ENCODE data around the gene C3orf33.

Gene C3orf33

DNA sequence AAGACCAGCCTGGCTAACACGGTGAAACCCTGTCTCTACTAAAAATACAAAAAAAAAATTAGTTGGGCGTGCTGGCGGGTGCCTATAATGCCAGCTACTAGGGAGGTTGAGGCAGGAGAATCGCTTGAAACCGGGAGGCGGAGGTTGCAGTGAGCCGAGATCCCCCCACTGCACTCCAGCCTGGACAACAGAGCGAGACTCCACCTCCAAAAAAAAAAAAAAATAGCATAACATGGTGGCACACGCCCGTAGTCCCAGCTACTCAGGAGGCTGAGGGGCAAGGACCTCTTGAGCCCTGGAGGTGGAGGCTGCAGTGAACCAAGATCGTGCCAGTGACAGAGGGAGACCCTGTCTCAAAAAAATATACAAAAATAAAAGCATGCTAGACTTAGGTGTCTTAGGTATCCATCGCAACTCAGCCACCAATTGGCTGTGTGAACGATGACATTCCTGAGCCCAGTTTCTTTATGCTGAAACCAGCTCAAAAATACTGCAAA, 67.5 kb downstream of the C3orf33 start:
- no peaks in the 10 kb centered on the region for H3K9me3 ChIP-seq (ENCODE audit: control insufficient read depth, low read depth, low read length)
- H3K27ac ChIP-seq (ENCODE audit: low read length) = no peak overlapping the region
- H3K36me3 ChIP-seq (ENCODE audit: control insufficient read depth, low read depth, low read length) = no peaks in the 10 kb centered on the region
- H3K27me3 ChIP-seq (ENCODE audit: control insufficient read depth, insufficient read depth, low read length) = no peaks in the 10 kb centered on the region
- H3K4me1 ChIP-seq (ENCODE audit: control insufficient read depth, low read depth, low read length) = peaks cover 8% of the 10 kb centered on the region
- no peak overlapping the region for H3K9ac ChIP-seq (ENCODE audit: low read length)
- no peak overlapping the region for H3K4me3 ChIP-seq (ENCODE audit: low read length)

DNA sequence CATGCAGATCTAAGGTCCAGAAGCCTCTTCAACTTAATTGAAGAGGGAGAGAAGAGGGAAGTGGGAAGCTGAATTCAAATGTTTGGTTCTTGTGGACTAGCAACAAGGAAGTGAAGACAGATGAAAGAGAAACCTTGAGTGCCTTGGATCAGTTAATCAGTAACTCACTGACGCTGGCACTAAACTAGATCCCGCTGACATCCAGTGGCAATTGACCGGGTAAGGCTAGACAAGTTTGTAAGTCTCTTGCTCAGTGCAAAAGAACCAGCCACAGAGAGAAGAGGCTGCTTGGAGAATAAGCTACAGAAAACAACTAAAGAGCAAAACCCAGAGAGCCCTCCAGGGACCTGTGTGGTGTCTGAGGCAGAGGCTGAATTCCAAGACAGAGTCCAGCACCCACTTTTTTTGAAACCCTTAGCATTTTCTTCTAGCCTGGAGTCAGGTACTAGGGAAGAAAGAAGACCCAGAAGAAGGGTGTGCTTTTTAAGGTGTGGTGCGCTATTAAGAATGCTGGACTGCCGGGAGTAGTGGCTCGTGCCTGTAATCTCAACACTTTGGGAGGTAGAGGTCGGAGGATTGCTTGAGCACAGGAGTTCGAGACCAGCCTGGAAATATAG, 68.1 kb downstream of the C3orf33 start:
- Histone ChIP-seq H3K27me3 (ENCODE audit: control insufficient read depth, insufficient read depth, low read length) (no peaks in the 10 kb centered on the region), H3K4me3 (ENCODE audit: low read length) (no peak overlapping the region), H3K4me1 (ENCODE audit: control insufficient read depth, low read depth, low read length) (peaks cover 5% of the 10 kb centered on the region), H3K36me3 (ENCODE audit: control insufficient read depth, low read depth, low read length) (no peaks in the 10 kb centered on the region), H3K27ac (ENCODE audit: low read length) (no peak overlapping the region), H3K9ac (ENCODE audit: low read length) (no peak overlapping the region), H3K9me3 (ENCODE audit: control insufficient read depth, low read depth, low read length) (no peaks in the 10 kb centered on the region)

DNA sequence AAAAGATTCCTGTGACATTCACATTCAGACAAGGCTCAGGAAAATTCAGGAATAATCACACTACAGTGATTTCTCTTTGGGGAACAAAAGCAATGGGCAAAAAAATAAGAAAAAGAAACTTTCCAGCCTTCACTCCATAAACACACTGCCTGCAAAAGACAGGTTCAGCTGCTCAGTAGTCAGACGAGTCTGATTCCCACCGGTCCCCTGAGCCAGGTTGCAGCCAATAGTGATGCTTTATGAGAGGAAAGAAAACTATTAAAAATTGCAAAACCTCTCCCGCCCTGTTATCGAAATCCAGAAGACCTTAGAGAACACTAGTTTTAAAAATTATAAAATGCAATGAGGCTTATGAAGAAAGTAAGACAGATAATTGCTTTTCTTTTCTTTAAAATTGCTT, 69.7 kb downstream of the C3orf33 start:
- Histone ChIP-seq H3K27me3 (ENCODE audit: control insufficient read depth, insufficient read depth, low read length) (no peaks in the 10 kb centered on the region), H3K36me3 (ENCODE audit: control insufficient read depth, low read depth, low read length) (no peaks in the 10 kb centered on the region), H3K4me3 (ENCODE audit: low read length) (no peak overlapping the region), H3K9me3 (ENCODE audit: control insufficient read depth, low read depth, low read length) (no peaks in the 10 kb centered on the region), H3K4me1 (ENCODE audit: control insufficient read depth, low read depth, low read length) (peaks cover 5% of the 10 kb centered on the region), H3K27ac (ENCODE audit: low read length) (no peak overlapping the region), H3K9ac (ENCODE audit: low read length) (no peak overlapping the region)

DNA sequence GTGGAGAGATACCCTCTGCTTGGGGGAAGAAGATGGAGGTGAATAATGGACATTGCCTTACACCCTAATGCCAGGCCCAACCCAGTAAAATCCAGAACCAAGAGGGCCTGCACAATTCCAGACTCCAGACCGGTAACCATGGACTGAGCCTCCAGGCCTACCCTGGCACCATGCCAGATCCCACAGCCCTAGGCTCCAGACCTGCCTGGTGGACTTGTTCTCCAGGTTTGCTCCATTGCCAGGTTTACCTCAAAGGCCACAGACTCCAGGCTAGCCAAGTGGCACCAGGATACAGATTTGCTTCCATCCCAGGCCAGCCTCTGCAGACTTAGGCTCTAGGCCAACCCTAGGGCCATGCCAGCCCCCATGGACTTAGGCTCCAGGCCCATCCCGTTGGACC, 75.2 kb downstream of the C3orf33 start:
- Histone ChIP-seq H3K27ac (ENCODE audit: low read length) (no peak overlapping the region), H3K9ac (ENCODE audit: low read length) (no peak overlapping the region), H3K4me1 (ENCODE audit: control insufficient read depth, low read depth, low read length) (peaks cover 7% of the 10 kb centered on the region)

DNA sequence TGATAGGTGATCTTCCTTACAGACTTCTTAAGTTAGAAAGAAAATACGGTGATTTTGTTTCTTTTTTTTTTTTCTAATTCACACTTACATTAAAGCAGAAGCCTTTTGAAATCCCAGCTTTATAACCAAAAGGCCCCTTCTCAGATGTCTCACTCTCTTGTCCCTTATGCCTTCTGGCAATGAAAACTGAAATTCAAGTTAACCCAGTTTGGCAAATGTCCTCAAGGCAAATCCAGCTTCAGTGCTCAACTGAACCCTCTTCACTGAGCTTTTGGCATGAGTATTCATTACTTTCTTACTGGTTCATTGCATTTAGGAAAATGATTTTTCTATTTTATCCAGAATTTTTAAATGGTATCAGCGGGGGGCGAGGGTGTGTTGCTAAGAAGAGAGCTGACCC, 78.2 kb downstream of the C3orf33 start:
- Histone ChIP-seq H3K4me1 (ENCODE audit: control insufficient read depth, low read depth, low read length) (peaks cover 9% of the 10 kb centered on the region), H3K9me3 (ENCODE audit: control insufficient read depth, low read depth, low read length) (no peaks in the 10 kb centered on the region), H3K9ac (ENCODE audit: low read length) (no peak overlapping the region), H3K36me3 (ENCODE audit: control insufficient read depth, low read depth, low read length) (no peaks in the 10 kb centered on the region), H3K27ac (ENCODE audit: low read length) (no peak overlapping the region), H3K27me3 (ENCODE audit: control insufficient read depth, insufficient read depth, low read length) (no peaks in the 10 kb centered on the region), H3K4me3 (ENCODE audit: low read length) (no peak overlapping the region)

More for the DNA sequence above, 75.2 kb downstream of the C3orf33 start:
- Histone ChIP-seq H3K9me3 (ENCODE audit: control insufficient read depth, low read depth, low read length) (no peaks in the 10 kb centered on the region), H3K4me3 (ENCODE audit: low read length) (no peak overlapping the region), H3K36me3 (ENCODE audit: control insufficient read depth, low read depth, low read length) (no peaks in the 10 kb centered on the region), H3K27me3 (ENCODE audit: control insufficient read depth, insufficient read depth, low read length) (no peaks in the 10 kb centered on the region)

DNA sequence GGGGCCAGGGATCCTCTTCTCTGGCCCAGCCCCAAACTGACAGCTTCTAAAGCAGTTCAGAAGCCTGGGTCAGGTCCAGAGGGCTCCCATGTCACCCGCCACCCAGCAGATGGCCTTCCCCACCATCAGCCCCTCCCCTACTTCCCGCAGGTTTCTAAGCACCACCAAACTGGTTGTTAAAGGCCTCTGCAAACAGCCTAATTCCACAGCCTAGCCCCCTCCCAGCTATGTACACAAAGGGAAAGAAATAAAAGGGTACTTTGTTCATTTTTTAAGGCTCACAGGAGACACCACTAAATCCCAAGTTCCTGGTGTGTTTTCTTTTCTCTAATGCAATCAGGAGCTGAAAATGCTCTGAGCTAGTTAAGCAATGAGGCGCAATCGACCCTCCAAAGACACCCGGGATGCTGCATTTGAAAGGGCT, 91.8 kb downstream of the C3orf33 start:
- Histone ChIP-seq H3K27me3 (ENCODE audit: control insufficient read depth, insufficient read depth, low read length) (no peaks in the 10 kb centered on the region), H3K4me3 (ENCODE audit: low read length) (no peak overlapping the region), H3K27ac (ENCODE audit: low read length) (no peak overlapping the region), H3K36me3 (ENCODE audit: control insufficient read depth, low read depth, low read length) (no peaks in the 10 kb centered on the region), H3K9me3 (ENCODE audit: control insufficient read depth, low read depth, low read length) (peaks cover 5% of the 10 kb centered on the region), H3K9ac (ENCODE audit: low read length) (no peak overlapping the region), H3K4me1 (ENCODE audit: control insufficient read depth, low read depth, low read length) (peaks cover 6% of the 10 kb centered on the region)

Data from iPS-18a (cell line).